H9 (cell line): ENCODE measurements around the gene IFI44. TPM values are rescaled to one million over a fixed set of nuclear protein-coding genes. Genes with fewer than 3 reads are reported as not detected.

ENCODE experiments used
- DNase-seq: peaks from one replicate; pipeline ENCODE4 v3.0.0-alpha.2; 2017
- H2AFZ ChIP-seq: one replicate; pipeline ENCODE4 v1.6.1; 2013; ENCODE audit warnings: mild to moderate bottlenecking, low read length, control low read depth, moderate library complexity
- H2AK5ac ChIP-seq: 2 replicates; pipeline ENCODE4 v1.6.1; 2013; ENCODE audit warnings: low read length, control low read depth, mixed read lengths; ENCODE audit not compliant: insufficient read length
- H2BK120ac ChIP-seq: one replicate; pipeline ENCODE4 v1.6.1; 2013; ENCODE audit warnings: low read depth, mild to moderate bottlenecking, low read length, control low read depth, inconsistent platforms; ENCODE audit not compliant: poor library complexity, severe bottlenecking
- H2BK12ac ChIP-seq: 2 replicates; pipeline ENCODE4 v1.6.1; 2013; ENCODE audit warnings: low read length, control low read depth, mixed read lengths, low read depth; ENCODE audit not compliant: insufficient read length
- H2BK15ac ChIP-seq: 2 replicates; pipeline ENCODE4 v1.6.1; 2013; ENCODE audit warnings: low read depth, low read length, control low read depth
- H2BK20ac ChIP-seq: one replicate; pipeline ENCODE4 v1.6.1; 2013; ENCODE audit warnings: low read depth, mild to moderate bottlenecking, low read length, control low read depth, inconsistent platforms; ENCODE audit not compliant: poor library complexity, severe bottlenecking
- H2BK5ac ChIP-seq: 2 replicates; pipeline ENCODE4 v1.6.1; 2013; ENCODE audit warnings: low read length, control low read depth, mixed read lengths; ENCODE audit not compliant: insufficient read length
- H3K14ac ChIP-seq: 2 replicates; pipeline ENCODE4 v1.6.1; 2013; ENCODE audit warnings: low read length, control low read depth; ENCODE audit not compliant: insufficient read depth
- H3K18ac ChIP-seq: 2 replicates; pipeline ENCODE4 v1.6.1; 2013; ENCODE audit warnings: low read depth, mild to moderate bottlenecking, mixed read lengths, low read length, control low read depth; ENCODE audit not compliant: insufficient read length
- H3K23ac ChIP-seq: 2 replicates; pipeline ENCODE4 v1.6.1; 2013; ENCODE audit warnings: low read length, control low read depth, mixed read lengths, low read depth; ENCODE audit not compliant: insufficient read length
- H3K23me2 ChIP-seq: 2 replicates; pipeline ENCODE4 v1.6.1; 2013; ENCODE audit warnings: low read depth, mild to moderate bottlenecking, mixed read lengths, low read length, control low read depth; ENCODE audit not compliant: insufficient read length, poor library complexity, severe bottlenecking
- H3K27ac ChIP-seq: 2 replicates; pipeline ENCODE4 v1.5.1; 2013; ENCODE audit warnings: low read length, control low read depth, mixed read lengths, low read depth; ENCODE audit not compliant: insufficient read length
- H3K27me3 ChIP-seq: 2 replicates; pipeline ENCODE4 v1.6.1; 2013; ENCODE audit warnings: low read length, control low read depth, inconsistent platforms; ENCODE audit not compliant: insufficient read depth
- H3K4ac ChIP-seq: 2 replicates; pipeline ENCODE4 v1.6.1; 2013; ENCODE audit warnings: low read depth, mild to moderate bottlenecking, control low read depth, inconsistent platforms, low read length, moderate library complexity
- H3K4me1 ChIP-seq: 2 replicates; pipeline ENCODE4 v1.6.1; 2013; ENCODE audit warnings: low read length, control low read depth, inconsistent platforms; ENCODE audit not compliant: insufficient read depth
- H3K4me2 ChIP-seq: 2 replicates; pipeline ENCODE4 v1.6.1; 2013; ENCODE audit warnings: low read length, control low read depth, mixed read lengths; ENCODE audit not compliant: insufficient read length, insufficient read depth
- H3K56ac ChIP-seq: 2 replicates; pipeline ENCODE4 v1.6.1; 2013; ENCODE audit warnings: low read depth, mild to moderate bottlenecking, mixed read lengths, low read length, control low read depth; ENCODE audit not compliant: insufficient read length
- H3K79me1 ChIP-seq: 2 replicates; pipeline ENCODE4 v1.6.1; 2013; ENCODE audit warnings: low read depth, mild to moderate bottlenecking, moderate library complexity, low read length, control low read depth, inconsistent platforms; ENCODE audit not compliant: insufficient read depth, poor library complexity, severe bottlenecking
- H3K79me2 ChIP-seq: 2 replicates; pipeline ENCODE4 v1.6.1; 2013; ENCODE audit warnings: low read length, control low read depth, inconsistent platforms; ENCODE audit not compliant: insufficient read depth
- H3K9ac ChIP-seq: 2 replicates; pipeline ENCODE4 v1.6.1; 2013; ENCODE audit warnings: low read length, control low read depth, mixed read lengths; ENCODE audit not compliant: insufficient read length; ENCODE audit errors: extremely low read depth
- H3K9me3 ChIP-seq: one replicate; pipeline ENCODE4 v1.6.1; 2013; ENCODE audit warnings: low read depth, low read length, inconsistent platforms; ENCODE audit not compliant: control insufficient read depth
- H3T11ph ChIP-seq: one replicate; pipeline ENCODE4 v1.6.1; 2013; ENCODE audit warnings: mild to moderate bottlenecking, low read length, control low read depth, inconsistent platforms
- H4K20me1 ChIP-seq: one replicate; pipeline ENCODE4 v1.6.1; 2013; ENCODE audit not compliant: control insufficient read depth, insufficient read length, insufficient read depth
- H4K5ac ChIP-seq: 2 replicates; pipeline ENCODE4 v1.6.1; 2013; ENCODE audit warnings: low read depth, mild to moderate bottlenecking, mixed read lengths, low read length, control low read depth; ENCODE audit not compliant: insufficient read length
- H4K8ac ChIP-seq: replicated peaks from 2 replicates; pipeline ENCODE4 v1.6.1; 2013; ENCODE audit warnings: low read length, control low read depth, mixed read lengths, low read depth; ENCODE audit not compliant: insufficient read length
- H4K91ac ChIP-seq: 2 replicates; pipeline ENCODE4 v1.6.1; 2013; ENCODE audit warnings: low read depth, mild to moderate bottlenecking, moderate library complexity, mixed read lengths, low read length, control low read depth; ENCODE audit not compliant: insufficient read length
- H3K27ac Mint-ChIP-seq, 3 experiments: 2 replicates in 2 of 3; 3 replicates in 1 of 3; pipeline ENCODE4 v1.8.0; 2020 to 2021; ENCODE audit warnings: mixed read lengths in 3 of 3, mild to moderate bottlenecking in 1 of 3, moderate library complexity in 1 of 3
- H3K27me3 Mint-ChIP-seq: 2 replicates; pipeline ENCODE4 v1.8.0; 2021; ENCODE audit warnings: low read depth, mild to moderate bottlenecking, moderate library complexity, mixed read lengths
- H3K36me3 Mint-ChIP-seq, 3 experiments: 2 replicates in 2 of 3; 3 replicates in 1 of 3; pipeline ENCODE4 v1.8.0; 2020 to 2021; ENCODE audit warnings: low read depth in 3 of 3, mixed read lengths in 3 of 3; ENCODE audit not compliant: insufficient read depth in 1 of 3
- H3K4me1 Mint-ChIP-seq, 2 experiments: 2 replicates each; pipeline ENCODE4 v1.8.0; 2020; ENCODE audit warnings: mixed read lengths in 2 of 2
- H3K4me3 Mint-ChIP-seq, 2 experiments: 2 replicates in 1 of 2; 3 replicates in 1 of 2; pipeline ENCODE4 v1.8.0; 2020 to 2021; ENCODE audit warnings: mild to moderate bottlenecking in 2 of 2, mixed read lengths in 2 of 2, moderate library complexity in 1 of 2
- H3K9me3 Mint-ChIP-seq, 2 experiments: 2 replicates in 1 of 2; 3 replicates in 1 of 2; pipeline ENCODE4 v1.8.0; 2020; ENCODE audit warnings: mild to moderate bottlenecking in 2 of 2, mixed read lengths in 2 of 2, moderate library complexity in 1 of 2
- WGBS: extraction: QIAGEN DNeasy Blood & Tissue Kit; methylation state at CpG from one replicate; pipeline ENCODE4 v1.1.7; 2013; ENCODE audit warnings: missing lambda C conversion rate, low lambda C conversion rate, mixed read lengths; ENCODE audit not compliant: insufficient read length; ENCODE audit errors: extremely low coverage; 5-methylcytosine and 5-hydroxymethylcytosine counted together
- total RNA-seq: library from RNA; stranded (reverse); gene quantifications from 2 replicates; pipeline ENCODE4 v1.2.1, GENCODE V29; 2021
- TF ChIP-seq, protein P1 (sequence below): fragments of 200-600 bp; sonication (generic); conservative IDR thresholded peaks from 3 replicates; pipeline ENCODE4 v1.8.0; 2021; ENCODE audit warnings: antibody characterized with exemption, mild to moderate bottlenecking

The IFI44 gene
- total RNA-seq, 1 experiment from 2014 or later: not detected

GRCh38 chr1:78658901-78659300, 9.3 kb downstream of the IFI44 start:
- Histone ChIP-seq H3K79me2 (no peaks in the 10 kb centered on the region), H4K5ac (no peak overlapping the region), H4K91ac (no peak overlapping the region), H3K79me1 (no peaks in the 10 kb centered on the region), H2BK20ac (no peak overlapping the region), H3K4me2 (no peak overlapping the region), H2AK5ac (no peak overlapping the region), H2BK120ac (no peak overlapping the region), H4K8ac (no peak overlapping the region), H2BK12ac (no peak overlapping the region), H3K4ac (no peak overlapping the region), H3K14ac (no peak overlapping the region), H3K23me2 (no peaks in the 10 kb centered on the region), H2BK15ac (no peak overlapping the region), H3T11ph (no peak overlapping the region), H3K9me3 (no peaks in the 10 kb centered on the region), H3K27ac (no peak overlapping the region), H3K4me1 (no peaks in the 10 kb centered on the region), H3K23ac (no peak overlapping the region), H2BK5ac (no peak overlapping the region), H3K56ac (no peak overlapping the region), H2AFZ (no peak overlapping the region), H3K9ac (no peak overlapping the region), H3K27me3 (no peaks in the 10 kb centered on the region; the same call in 1 of the 2 replicates), H3K18ac (no peak overlapping the region), H4K20me1 (no peaks in the 10 kb centered on the region)
- H3K36me3 Mint-ChIP-seq: no peaks in the 10 kb centered on the region
- peaks cover 67% of the 10 kb centered on the region for H3K27me3 Mint-ChIP-seq
- peaks cover 2 to 3% of the 10 kb centered on the region in 2 experiments; a peak in 1 of 4 replicates for H3K4me1 Mint-ChIP-seq
- TF ChIP-seq, protein P1, sequence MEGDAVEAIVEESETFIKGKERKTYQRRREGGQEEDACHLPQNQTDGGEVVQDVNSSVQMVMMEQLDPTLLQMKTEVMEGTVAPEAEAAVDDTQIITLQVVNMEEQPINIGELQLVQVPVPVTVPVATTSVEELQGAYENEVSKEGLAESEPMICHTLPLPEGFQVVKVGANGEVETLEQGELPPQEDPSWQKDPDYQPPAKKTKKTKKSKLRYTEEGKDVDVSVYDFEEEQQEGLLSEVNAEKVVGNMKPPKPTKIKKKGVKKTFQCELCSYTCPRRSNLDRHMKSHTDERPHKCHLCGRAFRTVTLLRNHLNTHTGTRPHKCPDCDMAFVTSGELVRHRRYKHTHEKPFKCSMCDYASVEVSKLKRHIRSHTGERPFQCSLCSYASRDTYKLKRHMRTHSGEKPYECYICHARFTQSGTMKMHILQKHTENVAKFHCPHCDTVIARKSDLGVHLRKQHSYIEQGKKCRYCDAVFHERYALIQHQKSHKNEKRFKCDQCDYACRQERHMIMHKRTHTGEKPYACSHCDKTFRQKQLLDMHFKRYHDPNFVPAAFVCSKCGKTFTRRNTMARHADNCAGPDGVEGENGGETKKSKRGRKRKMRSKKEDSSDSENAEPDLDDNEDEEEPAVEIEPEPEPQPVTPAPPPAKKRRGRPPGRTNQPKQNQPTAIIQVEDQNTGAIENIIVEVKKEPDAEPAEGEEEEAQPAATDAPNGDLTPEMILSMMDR: no peak
- no peak overlapping the region for H3K27ac Mint-ChIP-seq
- no peak for DNase-seq
- no CpG with 5 or more reads among the region's 1 CpG for WGBS
- no peaks in the 10 kb centered on the region for H3K9me3 Mint-ChIP-seq
- H3K4me3 Mint-ChIP-seq: no peak overlapping the region
